KOPT-K1 (cell line): ENCODE measurements around the gene KIAA0930.
A peak's percentile ranks its signal among the peaks of the same experiment; 100 is the strongest.

ENCODE experiments used
- H3K27ac ChIP-seq: fragments of 200-600 bp; sonication (generic); 2 replicates; pipeline ENCODE4 v1.5.1; 2016; ENCODE audit warnings: antibody characterized with exemption, mild to moderate bottlenecking, low read depth, low read length; ENCODE audit not compliant: poor library complexity, severe bottlenecking
- H3K36me3 ChIP-seq: fragments of 200-600 bp; sonication (generic); 2 replicates; pipeline ENCODE4 v1.5.1; 2017; ENCODE audit warnings: antibody characterized with exemption, mild to moderate bottlenecking, low read length, moderate library complexity; ENCODE audit not compliant: insufficient read depth
- H3K9me3 ChIP-seq: fragments of 200-600 bp; sonication (generic); 2 replicates; pipeline ENCODE4 v1.5.1; 2017; ENCODE audit warnings: antibody characterized with exemption, low read length, mild to moderate bottlenecking; ENCODE audit not compliant: insufficient read depth, poor library complexity, severe bottlenecking

The KIAA0930 gene

DNA sequence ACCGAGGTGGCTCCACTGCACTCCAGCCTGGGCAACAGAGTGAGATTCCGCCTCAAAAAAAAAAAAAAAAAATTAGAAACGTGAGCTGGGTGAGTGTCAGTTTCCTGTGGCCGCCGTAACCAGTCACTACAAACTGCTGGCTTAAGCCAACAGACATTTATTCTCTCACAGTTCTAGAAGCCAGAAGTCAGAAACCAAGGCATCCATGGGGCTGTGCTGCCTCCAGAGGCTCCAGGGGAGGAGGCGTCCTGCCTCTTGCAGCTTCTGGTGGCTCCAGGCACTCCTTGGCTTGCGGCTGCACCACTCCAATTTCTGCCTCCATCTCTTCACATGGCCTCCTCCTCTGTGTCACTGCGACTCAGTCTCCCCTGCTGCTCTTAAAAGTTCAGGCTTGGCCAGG lies 11.1 kb upstream of the KIAA0930 start:
- Histone ChIP-seq H3K9me3 (no peaks in the 10 kb centered on the region), H3K36me3 (no peaks in the 10 kb centered on the region)

DNA sequence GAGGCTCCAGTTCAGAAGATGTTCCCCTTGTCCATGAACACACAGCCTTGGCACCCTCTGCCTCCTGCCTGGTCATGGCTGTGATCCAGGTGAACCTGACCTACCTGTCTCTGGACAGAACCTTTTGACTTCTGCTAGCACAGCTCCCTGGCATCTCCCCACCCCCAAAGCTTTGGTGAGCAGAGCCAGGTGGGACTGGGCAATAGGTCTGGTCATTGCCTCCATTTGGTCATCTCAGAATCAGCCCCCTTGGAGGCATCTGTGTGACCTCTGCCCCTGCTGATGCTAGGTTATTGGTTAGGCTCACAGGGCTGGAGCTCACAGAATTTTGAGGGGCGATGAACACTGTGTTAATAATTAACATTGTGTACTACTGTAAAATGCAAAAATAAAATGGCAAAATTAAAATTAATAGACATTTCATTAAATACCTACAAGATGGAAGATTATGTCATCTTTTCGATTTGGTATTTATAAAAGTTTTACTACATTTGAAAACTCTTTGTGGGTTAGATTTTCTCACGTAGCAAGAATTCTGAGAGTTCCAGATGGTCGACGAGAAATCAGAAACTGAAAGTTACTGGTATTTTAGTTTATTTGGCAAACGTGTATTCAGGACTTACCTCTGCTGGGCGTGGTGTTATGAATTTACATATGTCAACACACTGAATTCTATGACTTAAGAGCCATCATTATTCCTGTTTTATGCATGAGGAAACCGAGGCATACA lies 8.3 kb upstream of the KIAA0930 start:
- Histone ChIP-seq H3K9me3 (no peaks in the 10 kb centered on the region), H3K36me3 (no peaks in the 10 kb centered on the region), H3K27ac (peak overlapping the region; percentile 42)

More for the DNA sequence above, 11.1 kb upstream of the KIAA0930 start:
- H3K27ac ChIP-seq: no peak overlapping the region

DNA sequence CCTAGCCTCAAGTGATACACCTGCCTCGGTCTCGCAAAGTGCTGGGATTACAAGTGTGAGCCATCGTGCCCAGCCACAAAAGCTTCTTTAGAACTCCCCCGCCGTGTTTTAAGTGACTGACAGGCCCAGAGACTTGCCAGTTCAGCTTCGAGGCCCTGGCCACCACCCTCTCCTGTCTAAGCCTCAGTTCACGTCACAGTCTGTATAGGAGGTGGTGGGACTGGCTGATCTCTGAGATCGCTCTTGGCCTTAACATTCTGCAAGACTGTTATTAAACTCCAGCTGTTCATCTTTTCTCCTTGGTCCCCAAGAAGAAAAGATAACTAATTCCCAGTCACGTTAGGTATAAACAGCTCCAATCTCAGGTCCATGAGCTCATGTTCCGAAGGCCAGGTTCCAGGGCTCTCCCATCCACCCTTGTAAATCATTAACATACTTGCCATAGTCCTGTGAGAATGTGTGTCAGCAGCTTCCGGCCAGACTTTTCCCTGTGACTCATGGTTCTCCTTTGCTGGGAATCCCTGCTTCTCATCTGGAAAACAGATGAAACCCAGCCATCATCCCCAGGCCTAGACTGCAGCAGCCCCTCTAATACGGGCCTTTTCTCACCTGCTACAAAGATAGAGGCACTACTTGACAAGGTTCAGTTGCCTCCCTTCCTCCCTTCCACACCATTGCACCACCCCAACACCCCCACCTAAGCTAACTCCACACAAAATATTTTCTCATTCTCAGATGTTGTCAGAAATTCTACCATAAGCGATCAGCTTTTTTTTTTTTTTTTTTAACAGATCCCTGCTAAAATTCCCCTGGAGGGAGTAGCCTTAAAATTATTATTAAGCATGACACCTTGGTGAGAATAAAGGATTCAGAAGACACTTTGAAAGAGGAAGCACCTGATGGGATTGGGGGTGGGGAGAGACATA lies 5.6 kb upstream of the KIAA0930 start:
- peak overlapping the region; percentile 62 for H3K27ac ChIP-seq
- no peaks in the 10 kb centered on the region for H3K9me3 ChIP-seq

DNA sequence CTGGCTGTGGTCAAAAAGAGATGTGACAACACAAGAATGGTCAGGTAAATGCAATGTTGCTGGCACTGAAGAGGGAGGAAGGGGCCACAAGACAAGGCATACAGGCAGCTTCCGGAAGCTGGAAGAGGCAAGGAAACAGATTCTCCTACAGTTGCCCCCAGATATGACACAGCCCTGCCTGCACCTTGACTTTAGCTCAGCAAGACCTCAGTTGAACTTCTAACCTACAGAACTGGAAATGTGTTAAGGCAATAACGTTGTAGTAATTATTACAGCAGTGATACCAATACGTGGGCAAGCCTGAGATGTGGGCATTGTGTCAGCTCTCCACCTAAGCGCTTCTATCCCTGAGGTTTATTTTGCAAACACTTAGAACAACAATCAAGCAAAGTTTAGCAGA lies 4.2 kb upstream of the KIAA0930 start:
- Histone ChIP-seq H3K9me3 (no peaks in the 10 kb centered on the region), H3K36me3 (no peaks in the 10 kb centered on the region), H3K27ac (no peak overlapping the region)

More for the DNA sequence above, 5.6 kb upstream of the KIAA0930 start:
- no peaks in the 10 kb centered on the region for H3K36me3 ChIP-seq

DNA sequence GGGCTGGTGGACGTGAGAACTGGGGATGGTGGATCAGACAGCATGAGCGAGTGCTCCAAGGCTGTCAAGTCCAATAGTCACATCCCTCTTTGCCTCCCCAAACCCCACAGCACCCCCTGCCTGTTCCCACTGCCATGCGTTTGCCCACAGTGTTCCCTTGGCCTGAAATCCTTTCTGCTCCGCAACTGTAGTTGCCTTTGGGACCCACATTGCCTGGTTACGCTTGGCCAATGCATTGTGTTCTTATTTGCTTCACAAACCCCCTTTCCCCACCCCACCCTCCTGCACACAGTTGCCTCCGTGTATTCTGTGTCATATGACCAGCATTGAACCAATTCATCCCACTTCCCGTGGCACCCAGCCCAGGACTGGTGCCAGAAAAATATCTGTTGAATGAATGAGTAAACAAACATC lies 2.1 kb upstream of the KIAA0930 start:
- H3K36me3 ChIP-seq: peaks cover 10% of the 10 kb centered on the region; the same call in 1 of the 2 replicates
- no peak overlapping the region for H3K27ac ChIP-seq

DNA sequence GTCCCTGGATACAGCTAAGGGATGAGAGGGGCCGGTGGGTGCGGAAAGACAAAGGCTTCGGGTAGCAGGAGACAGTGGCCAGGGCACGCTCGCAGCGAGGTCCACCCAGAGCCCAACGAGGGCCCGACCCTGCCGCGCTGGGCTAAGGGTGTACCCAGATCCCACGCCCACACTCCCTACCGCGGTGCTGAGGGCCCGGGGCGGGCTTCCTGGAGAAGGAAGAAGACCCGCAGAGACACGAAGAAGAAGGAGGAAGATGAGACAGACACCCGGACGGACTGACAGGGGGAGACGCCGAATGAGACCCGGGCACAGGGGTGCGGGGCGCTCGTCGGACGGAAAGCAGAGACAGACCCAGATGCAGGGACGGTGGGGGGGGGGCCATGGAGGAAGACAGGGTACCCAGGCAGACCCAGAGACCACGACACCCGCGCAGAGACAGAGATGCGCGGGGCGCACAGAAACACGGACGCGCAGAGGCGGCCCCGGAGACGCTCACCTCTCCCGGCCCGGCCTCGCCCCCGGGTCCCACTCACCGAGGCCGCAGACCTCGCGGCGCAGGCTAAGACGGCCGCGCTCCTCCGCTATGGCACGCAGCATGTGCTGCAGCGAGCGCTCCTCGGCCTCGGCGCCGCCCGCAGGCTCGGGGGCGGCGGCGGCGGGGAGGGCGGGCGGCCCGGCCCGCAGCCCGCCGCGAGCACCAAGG lies 437 bp downstream of the KIAA0930 start:
- no peaks in the 10 kb centered on the region for H3K9me3 ChIP-seq
- H3K27ac ChIP-seq: peak overlapping the region; percentile 55
- peaks cover 20% of the 10 kb centered on the region; the same call in 1 of the 2 replicates for H3K36me3 ChIP-seq

More for the DNA sequence above, 2.1 kb upstream of the KIAA0930 start:
- no peaks in the 10 kb centered on the region for H3K9me3 ChIP-seq

DNA sequence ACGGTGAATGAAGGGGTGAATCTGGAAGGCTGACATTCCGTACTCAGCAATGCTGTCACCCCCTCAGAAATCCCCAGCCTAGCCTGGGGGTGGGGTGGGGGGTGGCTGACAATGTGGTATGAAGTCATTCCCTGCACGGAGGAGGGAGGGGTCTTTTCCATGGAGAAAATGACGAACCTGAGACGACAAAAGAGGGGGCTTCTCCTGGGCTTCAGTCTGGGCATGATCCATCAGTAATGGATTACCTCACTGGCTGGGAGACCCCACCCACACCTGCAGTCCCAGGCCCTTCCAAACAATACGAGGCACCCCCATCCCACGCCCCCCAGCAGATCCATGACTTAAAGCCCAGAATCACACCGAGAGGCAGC lies 1.0 kb downstream of the KIAA0930 start:
- Histone ChIP-seq H3K27ac (peak overlapping the region; percentile 55), H3K9me3 (no peaks in the 10 kb centered on the region), H3K36me3 (peaks cover 20% of the 10 kb centered on the region; the same call in 1 of the 2 replicates)

DNA sequence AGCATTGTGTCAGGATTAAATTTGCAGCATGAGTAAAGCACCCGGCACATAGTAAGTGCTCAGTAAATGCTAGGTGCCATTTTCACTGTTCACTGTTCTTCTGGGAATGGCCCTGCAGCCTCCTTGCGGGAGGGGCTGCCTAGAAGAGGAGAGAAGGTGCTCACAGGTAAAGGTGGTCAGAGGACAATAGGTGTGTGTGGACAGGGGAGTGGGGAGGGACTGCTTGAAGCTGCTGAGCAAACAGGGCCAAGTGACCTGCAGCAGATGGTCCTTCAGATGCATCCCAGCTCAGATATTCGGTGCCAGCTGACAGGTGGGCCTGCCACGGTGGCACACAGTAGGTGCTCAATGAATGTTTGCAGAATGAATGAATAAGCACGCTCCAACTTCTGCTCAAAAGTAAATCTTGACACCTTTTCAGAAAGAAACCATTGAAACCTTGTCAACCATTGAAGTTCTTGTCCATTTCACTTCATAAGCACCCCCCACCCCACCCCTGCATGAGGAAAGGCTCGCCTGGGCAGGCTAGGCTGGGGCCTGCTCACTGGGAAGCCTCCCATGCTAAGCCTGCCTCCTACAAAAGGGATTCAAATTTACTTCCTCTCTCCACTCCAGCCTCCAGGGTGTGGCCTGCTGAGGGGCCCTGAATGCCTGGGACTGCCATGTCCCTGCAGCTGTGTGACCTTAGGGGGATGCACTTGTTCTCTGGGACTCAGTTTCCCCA lies 1.6 kb downstream of the KIAA0930 start:
- H3K36me3 ChIP-seq: peaks cover 20% of the 10 kb centered on the region; the same call in 1 of the 2 replicates
- H3K9me3 ChIP-seq: no peaks in the 10 kb centered on the region
- no peak overlapping the region for H3K27ac ChIP-seq

DNA sequence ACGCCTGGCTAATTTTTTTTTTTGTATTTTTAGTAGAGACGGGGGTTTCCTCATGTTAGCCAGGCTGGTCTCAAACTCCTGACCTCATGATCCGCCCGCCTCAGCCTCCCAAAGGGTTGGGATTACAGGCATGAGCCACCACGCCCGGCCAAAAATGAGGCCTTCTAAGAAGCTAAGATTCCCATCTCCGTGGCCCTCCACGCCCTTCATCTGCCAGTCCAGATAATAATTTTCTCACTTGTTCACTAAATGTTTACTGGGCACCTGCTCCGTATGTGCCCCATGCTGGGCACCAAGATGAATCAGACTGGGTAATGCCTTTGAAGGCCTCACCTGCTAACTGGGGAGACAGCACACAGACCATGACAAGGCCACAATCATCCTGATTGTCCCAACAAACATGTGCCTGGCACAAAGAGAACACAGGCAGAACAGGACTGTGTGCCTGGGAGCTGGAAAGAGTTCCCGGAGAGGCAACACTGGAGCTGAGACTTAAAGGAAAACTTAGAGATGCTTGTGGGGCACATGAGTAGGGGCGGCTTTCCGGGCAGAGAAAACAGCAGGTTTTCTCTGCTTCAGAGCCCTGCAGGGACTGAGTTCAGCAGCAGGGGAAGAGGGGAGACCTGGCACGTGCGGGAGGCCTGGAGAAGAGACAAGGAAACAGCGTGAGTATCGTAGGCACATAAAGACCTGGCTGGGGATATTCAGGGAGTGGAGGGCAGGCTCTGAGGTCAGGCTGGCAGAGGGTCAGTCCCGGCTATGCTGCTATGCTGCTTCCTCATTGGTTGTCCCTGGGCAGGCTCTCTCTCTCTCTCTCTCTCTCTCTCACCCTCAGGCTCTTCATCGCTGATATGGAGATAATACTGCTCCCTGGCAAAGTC lies 2.4 kb downstream of the KIAA0930 start:
- Histone ChIP-seq H3K9me3 (no peaks in the 10 kb centered on the region), H3K36me3 (peaks cover 20% of the 10 kb centered on the region; the same call in 1 of the 2 replicates), H3K27ac (no peak overlapping the region)

DNA sequence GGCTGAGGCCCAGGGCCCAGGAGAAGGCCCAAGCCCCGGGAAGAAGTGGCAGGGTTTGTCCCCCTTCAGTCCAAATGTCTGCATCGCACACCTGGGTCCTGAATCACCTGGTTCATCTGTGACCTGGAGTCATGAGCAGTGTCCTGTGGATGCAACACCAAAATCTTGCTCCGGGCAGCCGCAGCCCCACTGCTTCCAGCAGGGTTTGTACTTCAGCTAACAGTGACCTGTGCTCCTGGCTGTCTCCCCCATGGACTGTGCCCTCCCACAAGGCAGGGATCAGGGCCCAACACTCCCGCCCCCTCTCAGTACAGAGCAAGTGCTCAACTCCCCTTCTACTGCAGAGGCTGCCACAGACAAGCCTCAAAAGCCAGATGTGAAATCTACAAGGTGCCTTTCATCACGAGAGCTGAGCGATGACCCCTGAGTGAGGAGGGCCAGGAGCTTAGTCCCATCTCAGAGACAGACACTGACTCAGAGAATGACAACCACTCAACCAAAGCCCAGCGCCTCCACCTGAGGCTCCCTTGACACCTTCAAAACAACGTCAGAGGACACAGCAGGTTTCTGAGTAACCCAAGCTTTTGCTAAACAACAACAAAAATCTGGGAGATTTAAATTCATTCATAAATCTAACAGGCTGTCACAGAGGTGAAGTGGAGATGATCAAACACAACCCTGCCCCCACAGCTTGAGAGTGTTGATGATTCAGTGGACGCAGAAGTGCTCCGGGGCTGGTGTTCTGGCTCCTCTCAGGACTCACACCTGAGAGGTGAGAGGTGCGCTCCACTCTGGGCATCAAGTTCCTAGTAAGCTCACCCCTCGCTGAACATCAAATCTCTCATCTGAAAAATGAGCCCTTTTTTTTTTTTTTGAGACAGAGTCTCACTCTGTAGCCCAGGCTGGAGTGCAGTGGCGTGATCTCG lies 3.4 kb downstream of the KIAA0930 start:
- peaks cover 20% of the 10 kb centered on the region; the same call in 1 of the 2 replicates for H3K36me3 ChIP-seq

DNA sequence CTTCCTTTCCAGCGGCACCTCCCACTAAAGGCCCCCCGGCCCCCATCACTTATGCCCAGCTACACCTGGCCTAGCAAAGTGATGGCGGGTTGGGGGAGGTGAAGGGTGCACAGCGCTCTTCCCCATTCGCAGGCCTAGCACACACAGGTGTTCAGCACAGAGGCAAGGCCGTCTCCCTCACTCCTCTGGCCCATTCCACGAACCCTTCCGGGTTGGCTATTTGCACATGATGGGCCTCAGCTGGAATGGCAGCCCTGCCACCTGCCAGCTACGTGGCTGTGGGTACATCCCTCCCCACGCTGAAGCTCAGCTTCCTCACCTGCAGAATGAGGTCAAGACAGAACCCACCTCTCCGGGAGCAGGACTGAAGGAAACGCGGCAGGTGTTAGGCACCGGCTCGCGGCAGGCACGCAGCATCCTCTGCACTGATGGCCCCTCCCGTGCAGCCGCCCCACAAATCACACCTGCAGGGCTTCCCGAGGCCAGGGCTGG lies 4.8 kb downstream of the KIAA0930 start:
- Histone ChIP-seq H3K36me3 (peaks cover 20% of the 10 kb centered on the region; the same call in 1 of the 2 replicates), H3K9me3 (no peaks in the 10 kb centered on the region), H3K27ac (no peak overlapping the region)

More for the DNA sequence above, 3.4 kb downstream of the KIAA0930 start:
- Histone ChIP-seq H3K27ac (no peak overlapping the region), H3K9me3 (no peaks in the 10 kb centered on the region)

DNA sequence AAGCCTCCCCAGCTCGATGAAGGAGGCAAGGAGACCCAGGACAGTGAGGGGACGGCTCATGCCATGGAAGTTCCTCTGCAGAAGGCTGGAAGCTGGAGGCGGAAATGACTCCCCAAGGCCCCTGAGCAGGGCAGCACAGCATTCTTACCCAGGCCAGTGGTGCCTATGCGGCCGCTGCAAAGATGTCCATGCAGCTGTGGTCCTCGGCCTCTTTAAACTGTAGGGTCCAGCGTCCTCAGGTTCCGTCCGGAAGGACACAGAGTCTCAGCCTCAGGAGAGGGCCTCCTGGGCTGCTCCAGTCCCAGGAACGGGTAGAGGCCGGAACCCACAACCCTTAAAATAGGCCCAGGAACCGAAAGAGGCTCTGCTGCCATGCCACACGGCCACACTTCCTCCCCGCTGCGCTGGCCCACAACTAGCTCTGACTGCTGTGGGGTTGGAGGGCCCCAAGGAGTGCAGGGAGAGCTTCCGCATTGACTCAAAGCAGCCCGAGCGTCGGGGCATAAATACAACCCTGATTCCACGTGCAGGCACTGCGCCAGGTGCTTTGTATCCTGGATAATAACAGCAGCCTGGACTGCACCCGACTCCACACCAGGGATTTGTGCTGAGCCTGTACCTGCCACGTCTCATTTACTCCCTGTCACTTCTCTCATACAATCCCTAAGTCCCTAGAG lies 5.5 kb downstream of the KIAA0930 start:
- Histone ChIP-seq H3K36me3 (peaks cover 20% of the 10 kb centered on the region; the same call in 1 of the 2 replicates), H3K9me3 (no peaks in the 10 kb centered on the region), H3K27ac (no peak overlapping the region)
